HL-60 (cell line): Measurements from ENCODE around the gene H2BK1.

Source experiments
- DNase-seq, 2 experiments: peaks; one replicate each; pipeline ENCODE4 v3.0.0-alpha.2; 2010 to 2020; ENCODE audit warnings: low read depth in 1 of 2, low spot score in 1 of 2
- H3K27ac ChIP-seq: fragments of 250-450 bp; sonication (Bioruptor Pico); replicated peaks from 2 replicates; pipeline ENCODE4 v1.5.1; 2020; ENCODE audit warnings: mild to moderate bottlenecking, moderate library complexity
- H3K27me3 ChIP-seq: fragments of 250-450 bp; sonication (Bioruptor Pico); 2 replicates; pipeline ENCODE4 v1.5.1; 2021; ENCODE audit warnings: mild to moderate bottlenecking, moderate library complexity; ENCODE audit not compliant: insufficient read depth, poor library complexity, severe bottlenecking
- H3K4me3 ChIP-seq: replicated peaks from 2 replicates; pipeline ENCODE4 v1.5.1; 2011; ENCODE audit warnings: mild to moderate bottlenecking, control low read depth, low read length; ENCODE audit not compliant: insufficient read depth
- GABPA ChIP-seq: IDR thresholded peaks from 2 replicates; pipeline ENCODE4 v1.6.1; 2012; ENCODE audit warnings: low read depth
- POLR2AphosphoS5 ChIP-seq: IDR thresholded peaks from 2 replicates; pipeline ENCODE4 v1.6.1; 2012; ENCODE audit warnings: low read depth
- SPI1 ChIP-seq: IDR thresholded peaks from 2 replicates; pipeline ENCODE4 v1.6.1; 2012; ENCODE audit warnings: low read depth, mild to moderate bottlenecking, borderline replicate concordance
- TF ChIP-seq, protein P1 (sequence below): IDR thresholded peaks from 2 replicates; pipeline ENCODE4 v1.6.1; 2012; ENCODE audit warnings: low read depth; ENCODE audit not compliant: insufficient replicate concordance
- TF ChIP-seq, protein P2 (sequence below): IDR thresholded peaks from one replicate; pipeline ENCODE4 v1.5.1; 2011; ENCODE audit warnings: low read length, control low read depth, inconsistent platforms; ENCODE audit not compliant: insufficient read depth

H2BK1 gene

GRCh38 chr7:151251328-151251688 is 41.0 kb upstream of the H2BK1 start:
- DNase-seq, result no peak
- TF ChIP-seq SPI1 (no peak), GABPA (no peak), POLR2AphosphoS5 (no peak)
- TF ChIP-seq, protein P1, sequence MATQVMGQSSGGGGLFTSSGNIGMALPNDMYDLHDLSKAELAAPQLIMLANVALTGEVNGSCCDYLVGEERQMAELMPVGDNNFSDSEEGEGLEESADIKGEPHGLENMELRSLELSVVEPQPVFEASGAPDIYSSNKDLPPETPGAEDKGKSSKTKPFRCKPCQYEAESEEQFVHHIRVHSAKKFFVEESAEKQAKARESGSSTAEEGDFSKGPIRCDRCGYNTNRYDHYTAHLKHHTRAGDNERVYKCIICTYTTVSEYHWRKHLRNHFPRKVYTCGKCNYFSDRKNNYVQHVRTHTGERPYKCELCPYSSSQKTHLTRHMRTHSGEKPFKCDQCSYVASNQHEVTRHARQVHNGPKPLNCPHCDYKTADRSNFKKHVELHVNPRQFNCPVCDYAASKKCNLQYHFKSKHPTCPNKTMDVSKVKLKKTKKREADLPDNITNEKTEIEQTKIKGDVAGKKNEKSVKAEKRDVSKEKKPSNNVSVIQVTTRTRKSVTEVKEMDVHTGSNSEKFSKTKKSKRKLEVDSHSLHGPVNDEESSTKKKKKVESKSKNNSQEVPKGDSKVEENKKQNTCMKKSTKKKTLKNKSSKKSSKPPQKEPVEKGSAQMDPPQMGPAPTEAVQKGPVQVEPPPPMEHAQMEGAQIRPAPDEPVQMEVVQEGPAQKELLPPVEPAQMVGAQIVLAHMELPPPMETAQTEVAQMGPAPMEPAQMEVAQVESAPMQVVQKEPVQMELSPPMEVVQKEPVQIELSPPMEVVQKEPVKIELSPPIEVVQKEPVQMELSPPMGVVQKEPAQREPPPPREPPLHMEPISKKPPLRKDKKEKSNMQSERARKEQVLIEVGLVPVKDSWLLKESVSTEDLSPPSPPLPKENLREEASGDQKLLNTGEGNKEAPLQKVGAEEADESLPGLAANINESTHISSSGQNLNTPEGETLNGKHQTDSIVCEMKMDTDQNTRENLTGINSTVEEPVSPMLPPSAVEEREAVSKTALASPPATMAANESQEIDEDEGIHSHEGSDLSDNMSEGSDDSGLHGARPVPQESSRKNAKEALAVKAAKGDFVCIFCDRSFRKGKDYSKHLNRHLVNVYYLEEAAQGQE, result no peak
- TF ChIP-seq, protein P2, sequence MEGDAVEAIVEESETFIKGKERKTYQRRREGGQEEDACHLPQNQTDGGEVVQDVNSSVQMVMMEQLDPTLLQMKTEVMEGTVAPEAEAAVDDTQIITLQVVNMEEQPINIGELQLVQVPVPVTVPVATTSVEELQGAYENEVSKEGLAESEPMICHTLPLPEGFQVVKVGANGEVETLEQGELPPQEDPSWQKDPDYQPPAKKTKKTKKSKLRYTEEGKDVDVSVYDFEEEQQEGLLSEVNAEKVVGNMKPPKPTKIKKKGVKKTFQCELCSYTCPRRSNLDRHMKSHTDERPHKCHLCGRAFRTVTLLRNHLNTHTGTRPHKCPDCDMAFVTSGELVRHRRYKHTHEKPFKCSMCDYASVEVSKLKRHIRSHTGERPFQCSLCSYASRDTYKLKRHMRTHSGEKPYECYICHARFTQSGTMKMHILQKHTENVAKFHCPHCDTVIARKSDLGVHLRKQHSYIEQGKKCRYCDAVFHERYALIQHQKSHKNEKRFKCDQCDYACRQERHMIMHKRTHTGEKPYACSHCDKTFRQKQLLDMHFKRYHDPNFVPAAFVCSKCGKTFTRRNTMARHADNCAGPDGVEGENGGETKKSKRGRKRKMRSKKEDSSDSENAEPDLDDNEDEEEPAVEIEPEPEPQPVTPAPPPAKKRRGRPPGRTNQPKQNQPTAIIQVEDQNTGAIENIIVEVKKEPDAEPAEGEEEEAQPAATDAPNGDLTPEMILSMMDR, result no peak
- Histone ChIP-seq H3K4me3 (no peak overlapping the region), H3K27me3 (peaks cover 57% of the 10 kb centered on the region), H3K27ac (no peak overlapping the region)

DNA sequence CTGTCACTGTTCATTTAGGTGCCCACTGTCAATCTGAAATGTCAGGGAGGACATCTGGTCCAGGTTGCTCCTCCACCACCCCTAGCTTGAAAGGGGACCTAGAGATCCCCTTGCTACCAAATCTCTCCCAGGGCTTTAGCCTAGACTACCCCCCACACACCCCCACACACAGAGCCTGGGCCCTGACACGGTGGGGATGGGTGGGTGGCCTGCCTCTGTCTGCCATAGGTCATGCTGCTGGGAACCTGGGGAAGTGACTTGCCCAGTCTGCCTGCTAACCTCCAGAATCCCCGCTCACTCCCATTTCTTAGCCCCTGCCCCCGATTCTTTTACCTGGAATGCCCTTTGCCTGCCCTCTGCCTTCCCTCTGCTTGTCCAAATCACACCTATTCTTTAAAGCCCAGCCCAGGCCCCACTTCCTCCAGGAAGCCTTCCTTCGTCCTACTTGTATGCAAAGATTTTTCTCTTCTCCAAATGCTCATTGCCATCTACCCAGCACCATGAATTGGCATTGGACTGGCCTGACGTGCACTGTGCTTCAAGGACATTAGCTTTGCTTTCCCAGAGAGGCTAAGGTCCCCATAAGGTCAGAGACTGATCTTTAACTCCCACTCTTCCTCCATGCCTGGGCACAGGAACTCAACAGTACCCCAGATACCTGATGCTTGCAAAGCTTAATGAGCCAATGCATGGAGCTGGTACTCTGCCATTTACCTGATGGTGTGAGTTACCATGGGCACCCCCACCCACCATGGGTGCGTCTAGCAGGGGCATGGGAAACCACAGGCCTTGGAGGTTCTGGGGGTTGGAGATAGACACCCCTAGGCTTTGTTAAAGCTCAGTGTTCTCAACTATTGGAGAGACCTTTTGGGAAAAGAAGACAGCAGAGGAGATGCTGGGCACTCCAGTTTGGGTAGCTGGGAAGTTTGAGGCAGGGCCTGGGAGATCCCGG is 40.2 kb upstream of the H2BK1 start:
- no peak for DNase-seq
- no peak for TF ChIP-seq POLR2AphosphoS5
- no peak for TF ChIP-seq GABPA
- TF ChIP-seq, protein P2, result no peak
- no peak overlapping the region for H3K27ac ChIP-seq
- H3K27me3 ChIP-seq, result peaks cover 66% of the 10 kb centered on the region
- no peak overlapping the region for H3K4me3 ChIP-seq

- H3K4me3 ChIP-seq, result no peak overlapping the region
- H3K27me3 ChIP-seq, result peaks cover 71% of the 10 kb centered on the region
- no peak overlapping the region for H3K27ac ChIP-seq
- no peak for DNase-seq
- TF ChIP-seq, protein P1, result no peak
- TF ChIP-seq, protein P2, result no peak
- TF ChIP-seq GABPA, result no peak
- TF ChIP-seq SPI1, result no peak
- TF ChIP-seq POLR2AphosphoS5, result no peak
Observed at GRCh38 chr7:151249732-151250072, 39.4 kb upstream of the H2BK1 start.
